ENCODE measurements around the gene TMEM44. TPM values are rescaled to one million over a fixed set of nuclear protein-coding genes. Genes with fewer than 3 reads are reported as not detected.

Gene TMEM44
- total and polyA plus RNA-seq, 8 donors: 13.4 to 46.2 (median 34.9) TPM

- intact Hi-C loops (cut with DNase I): no loop called here
- no peak for TF ChIP-seq CTCF (IDR thresholded peaks at IDR 0.05)
Measured at GRCh38 chr3:194661946-194662345, 28.7 kb upstream of the TMEM44 start.

GRCh38 chr3:194661374-194661773 lies 28.2 kb upstream of the TMEM44 start:
- intact Hi-C loops (cut with DNase I): no loop called here
- H3K36me3 ChIP-seq: peaks cover 0 to 80% of the 10 kb centered on the region in 2 donors

More at GRCh38 chr3:194661946-194662345, 28.7 kb upstream of the TMEM44 start:
- Histone ChIP-seq H3K9me3 (no peaks in the 10 kb centered on the region), H3K36me3 (peaks cover 0 to 86% of the 10 kb centered on the region in 2 donors), H3K4me3 (no peak overlapping the region), H3K27me3 (no peaks in the 10 kb centered on the region), H3K27ac (peak overlapping the region; percentile 31 to 64), H3K4me1 (peaks cover 6 to 25% of the 10 kb centered on the region in 2 donors)
- no peak for ATAC-seq
- no peak for DNase-seq

GRCh38 chr3:194659778-194660177 lies 26.6 kb upstream of the TMEM44 start:
- peaks cover 0 to 75% of the 10 kb centered on the region in 2 donors for H3K36me3 ChIP-seq
- ATAC-seq (no peak), DNase-seq (no peak)
- H3K4me3 ChIP-seq: no peak overlapping the region
- no peak for TF ChIP-seq CTCF (IDR thresholded peaks at IDR 0.05)
- H3K9me3 ChIP-seq: no peaks in the 10 kb centered on the region
- no peaks in the 10 kb centered on the region for H3K27me3 ChIP-seq
- H3K4me1 ChIP-seq: peaks cover 6 to 25% of the 10 kb centered on the region in 2 donors
- peak overlapping the region in 1 of 2 donors; percentile 64 for H3K27ac ChIP-seq
- intact Hi-C loops (cut with DNase I): no loop called here

More at GRCh38 chr3:194661374-194661773, 28.2 kb upstream of the TMEM44 start:
- peaks cover 6 to 25% of the 10 kb centered on the region in 2 donors for H3K4me1 ChIP-seq
- H3K27ac ChIP-seq: peak overlapping the region; percentile 2 to 64
- peak; percentile 44 for ATAC-seq
- no peaks in the 10 kb centered on the region for H3K9me3 ChIP-seq
- no peak overlapping the region for H3K4me3 ChIP-seq
- DNase-seq: peak in 1 of 4 donors; percentile 16
- no peaks in the 10 kb centered on the region for H3K27me3 ChIP-seq
- no peak for TF ChIP-seq CTCF (IDR thresholded peaks at IDR 0.05)

- no peak for ATAC-seq
Measured at GRCh38 chr3:194658477-194659242, 25.4 kb upstream of the TMEM44 start.

More at GRCh38 chr3:194658477-194659242, 25.4 kb upstream of the TMEM44 start:
- no peak for TF ChIP-seq CTCF (IDR thresholded peaks at IDR 0.05)
- H3K27me3 ChIP-seq: no peaks in the 10 kb centered on the region
- intact Hi-C loops (cut with DNase I): no loop called here
- H3K36me3 ChIP-seq: peaks cover 0 to 75% of the 10 kb centered on the region in 2 donors
- H3K9me3 ChIP-seq: no peaks in the 10 kb centered on the region
- peak overlapping the region in 1 of 2 donors; percentile 64 for H3K27ac ChIP-seq
- DNase-seq: no peak
- no peak overlapping the region for H3K4me3 ChIP-seq
- H3K4me1 ChIP-seq: peaks cover 6 to 25% of the 10 kb centered on the region in 2 donors
